Spleen (tissue), 11 donors: ENCODE data around the gene ATG5. TPM values are rescaled to one million over a fixed set of nuclear protein-coding genes. Genes with fewer than 3 reads are reported as not detected.

Source experiments
- DNase-seq: peaks from one replicate; pipeline ENCODE4 v3.0.0-alpha.2; 2020
- H3K27ac ChIP-seq, 8 donors: fragments of 200-600 bp; sonication (generic) in 7 of 8; 1 replicate in 4 of 8; 2 replicates in 4 of 8; pipeline versions ENCODE4 v1.5.0 to v1.8.0; 2016 to 2021; ENCODE audit warnings: inconsistent platforms in 4 of 8, mild to moderate bottlenecking in 4 of 8, moderate library complexity in 1 of 8
- H3K27me3 ChIP-seq, 7 donors: fragments of 200-600 bp; sonication (generic) in 6 of 7; replicated peaks in 1 of 7; 1 replicate in 4 of 7; 2 replicates in 3 of 7; pipeline versions ENCODE4 v1.5.0 to v1.8.0; 2016 to 2021; ENCODE audit warnings: inconsistent platforms in 3 of 7, mild to moderate bottlenecking in 1 of 7
- H3K36me3 ChIP-seq, 6 donors: fragments of 200-600 bp; sonication (generic) in 5 of 6; 1 replicate in 4 of 6; 2 replicates in 2 of 6; pipeline versions ENCODE4 v1.5.0 to v1.8.0; 2016 to 2021; ENCODE audit warnings: inconsistent platforms in 2 of 6
- H3K4me1 ChIP-seq, 6 donors: fragments of 200-600 bp; sonication (generic) in 5 of 6; 1 replicate in 3 of 6; 2 replicates in 3 of 6; pipeline versions ENCODE4 v1.5.0 to v1.8.0; 2016 to 2021; ENCODE audit warnings: inconsistent platforms in 3 of 6
- H3K4me3 ChIP-seq, 8 donors: fragments of 200-600 bp; sonication (generic) in 7 of 8; 1 replicate in 4 of 8; 2 replicates in 4 of 8; pipeline versions ENCODE4 v1.5.0 to v1.8.0; 2016 to 2021; ENCODE audit warnings: inconsistent platforms in 4 of 8, mild to moderate bottlenecking in 4 of 8, moderate library complexity in 2 of 8
- H3K9me3 ChIP-seq, 8 donors: fragments of 200-600 bp; sonication (generic) in 7 of 8; 1 replicate in 4 of 8; 2 replicates in 4 of 8; pipeline versions ENCODE4 v1.5.0 to v1.8.0; 2016 to 2021; ENCODE audit warnings: inconsistent platforms in 4 of 8
- CTCF ChIP-seq, 11 experiments: fragments of 200-600 bp in 7 of 11; fragments of 450-650 bp in 4 of 11; sonication (generic) in 4 of 11; IDR thresholded peaks in 8 of 11; conservative IDR thresholded peaks in 3 of 11; 1 replicate in 7 of 11; 2 replicates in 4 of 11; pipeline versions ENCODE4 v1.4.0 to v1.8.0; 2016 to 2021; ENCODE audit warnings: antibody characterized with exemption in 11 of 11, inconsistent platforms in 4 of 11, mild to moderate bottlenecking in 1 of 11
- POLR2A ChIP-seq, 3 donors: fragments of 450-650 bp; IDR thresholded peaks; one replicate each; pipeline ENCODE4 v1.5.1; 2017; ENCODE audit warnings: antibody characterized with exemption in 3 of 3, mild to moderate bottlenecking in 1 of 3
- POLR2AphosphoS5 ChIP-seq, 3 donors: sonication (generic); formaldehyde crosslinking; IDR thresholded peaks; one replicate each; pipeline ENCODE4 v1.5.1; 2017; ENCODE audit warnings: antibody characterized with exemption in 3 of 3
- WGBS, 5 donors: extraction: QIAGEN DNeasy Blood & Tissue Kit in 3 of 5; methylation state at CpG; one replicate each; pipeline versions ENCODE4 v1.1.5 to v1.1.7; 2013 to 2018; 5-methylcytosine and 5-hydroxymethylcytosine counted together
- intact Hi-C: fragments of 100-400 bp; cut with DNase I; formaldehyde crosslinking; loops from one replicate; pipeline ENCODE4 v1.15.0; 2023; ENCODE audit warnings: low total_unique reads
- polyA plus RNA-seq, 3 donors: library from polyadenylated mRNA; stranded (reverse); fragments of 200-250 nt; gene quantifications; one replicate each; pipeline ENCODE4 v1.2.1, GENCODE V29; 2013
- total RNA-seq, 7 donors: library from RNA; depleted of rRNA in 3 of 7; stranded (reverse); fragments of >200 nt in 3 of 7; fragmentation: NEBNext Ultra II Directional in 4 of 7; extraction: Animal tissue kit (Norgen Biotek cat#: 25700) in 4 of 7; gene quantifications; one replicate each; pipeline versions ENCODE4 v1.1.0 to v1.2.1, GENCODE V29; 2016 to 2021
- donor health status: healthy with polysubstance abuse.
- donor health status: DM: no; HTN: no; CAD: no; lungs with moderate emphysema.
- donor health status: DM: no; HTN: no; CAD: no.
- donor health status: Bipolar disorder and iron deficiency.
- donor health status: healthy.
- donor health status: DM: no; HTN: no; CAD: no.
- donor health status: DM: yes; HTN: yes; CAD: no.

Gene ATG5
- total and polyA plus RNA-seq, 10 donors = 12.1 to 41.6 (median 27.7) TPM

DNA sequence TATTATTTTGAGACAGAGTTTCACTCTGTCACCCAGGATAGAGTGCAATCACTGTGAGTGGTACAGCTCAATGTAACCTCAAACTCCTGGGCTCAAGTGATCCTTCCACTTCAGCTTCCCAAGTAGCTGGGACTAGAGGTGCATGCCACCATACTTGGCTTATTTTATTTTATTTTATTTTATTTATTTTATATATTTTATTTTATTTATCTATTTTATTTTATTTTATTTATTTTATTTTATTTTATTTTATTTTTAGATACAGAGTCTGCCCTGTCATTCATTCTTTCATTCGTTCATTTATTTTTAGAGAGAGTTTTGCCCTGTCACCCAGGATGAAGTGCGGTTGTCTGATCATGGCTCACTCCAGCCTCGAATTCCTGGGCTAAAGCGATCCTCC, 35.5 kb downstream of the ATG5 start:
- DNase-seq = no peak
- H3K9me3 ChIP-seq = peaks cover 0 to 4% (median 0%) of the 10 kb centered on the region in 8 donors
- H3K27me3 ChIP-seq = no peaks in the 10 kb centered on the region
- no peak overlapping the region for H3K27ac ChIP-seq
- H3K4me3 ChIP-seq = no peak overlapping the region
- TF ChIP-seq CTCF (IDR thresholded peaks at IDR 0.05 in 8 of 11, conservative IDR thresholded peaks at IDR 0.05 in 3 of 11) = no peak
- TF ChIP-seq POLR2A (IDR thresholded peaks at IDR 0.05) = no peak
- no peak for TF ChIP-seq POLR2AphosphoS5 (IDR thresholded peaks at IDR 0.05)
- 97 to 99% (median 99%) methylated on average over 4 of the region's 4 CpGs for WGBS, 5 donors
- H3K36me3 ChIP-seq = peaks cover 2 to 32% (median 23%) of the 10 kb centered on the region in 6 donors
- H3K4me1 ChIP-seq = no peaks in the 10 kb centered on the region
- intact Hi-C loops = loop anchor here (10.0 kb wide), 1 partner anchor 805 kb away; no protein-coding TSS in a partner anchor

- TF ChIP-seq POLR2AphosphoS5 (IDR thresholded peaks at IDR 0.05) (no peak), POLR2A (IDR thresholded peaks at IDR 0.05) (no peak), CTCF (IDR thresholded peaks at IDR 0.05 in 8 of 11, conservative IDR thresholded peaks at IDR 0.05 in 3 of 11) (no peak)
- no peak for DNase-seq
- no peak overlapping the region for H3K27ac ChIP-seq
- WGBS, 5 donors = 64 to 89% (median 81%) methylated on average over 1 of the region's 1 CpG
- intact Hi-C loops = no loop called here
- H3K27me3 ChIP-seq = no peaks in the 10 kb centered on the region
- H3K4me1 ChIP-seq = peaks cover 0 to 2% (median 0%) of the 10 kb centered on the region in 6 donors
- H3K36me3 ChIP-seq = peaks cover 2 to 21% (median 15%) of the 10 kb centered on the region in 6 donors
- H3K9me3 ChIP-seq = peaks cover 0 to 4% (median 0%) of the 10 kb centered on the region in 8 donors
- no peak overlapping the region for H3K4me3 ChIP-seq
Observed at GRCh38 chr6:106287215-106287614, 38.3 kb downstream of the ATG5 start.

DNA sequence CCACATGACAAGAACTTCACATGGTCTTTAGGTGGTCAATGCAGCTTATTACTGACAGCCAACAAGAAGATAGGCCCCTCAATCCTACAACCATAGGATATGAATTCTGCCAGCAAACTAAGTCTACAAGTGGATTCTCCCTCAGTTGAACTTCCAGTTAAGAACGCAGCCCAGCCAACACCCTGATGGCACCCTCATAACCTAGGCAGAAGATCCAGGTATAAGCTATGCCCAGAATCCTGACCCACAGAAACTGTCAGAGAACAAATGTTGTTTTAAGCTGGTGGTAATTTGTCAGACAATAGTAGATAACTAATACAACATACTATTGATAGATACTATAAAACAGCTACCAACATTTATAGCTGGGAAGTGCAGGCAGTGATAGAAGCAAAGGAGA, 38.8 kb downstream of the ATG5 start:
- intact Hi-C loops = no loop called here
- H3K4me1 ChIP-seq = peaks cover 0 to 6% (median 0%) of the 10 kb centered on the region in 6 donors
- H3K4me3 ChIP-seq = no peak overlapping the region
- TF ChIP-seq POLR2AphosphoS5 (IDR thresholded peaks at IDR 0.05) (no peak), POLR2A (IDR thresholded peaks at IDR 0.05) (no peak), CTCF (IDR thresholded peaks at IDR 0.05 in 8 of 11, conservative IDR thresholded peaks at IDR 0.05 in 3 of 11) (no peak)
- H3K36me3 ChIP-seq = peaks cover 0 to 16% (median 11%) of the 10 kb centered on the region in 6 donors
- no peak overlapping the region for H3K27ac ChIP-seq
- 97 to 100% (median 100%) methylated on average over 1 of the region's 1 CpG for WGBS, 5 donors
- H3K27me3 ChIP-seq = no peaks in the 10 kb centered on the region
- no peak for DNase-seq
- H3K9me3 ChIP-seq = peaks cover 0 to 4% (median 0%) of the 10 kb centered on the region in 8 donors

- Histone ChIP-seq H3K4me3 (no peak overlapping the region), H3K9me3 (no peaks in the 10 kb centered on the region), H3K27ac (no peak overlapping the region), H3K27me3 (no peaks in the 10 kb centered on the region), H3K4me1 (peaks cover 0 to 11% (median 0%) of the 10 kb centered on the region in 6 donors), H3K36me3 (peaks cover 0 to 14% (median 9%) of the 10 kb centered on the region in 6 donors)
- intact Hi-C loops = no loop called here
- DNase-seq = no peak
- TF ChIP-seq POLR2AphosphoS5 (IDR thresholded peaks at IDR 0.05) (no peak), CTCF (IDR thresholded peaks at IDR 0.05 in 8 of 11, conservative IDR thresholded peaks at IDR 0.05 in 3 of 11) (no peak), POLR2A (IDR thresholded peaks at IDR 0.05) (no peak)
- 89 to 99% (median 96%) methylated on average over 10 of the region's 10 CpGs for WGBS, 5 donors
Observed at GRCh38 chr6:106283481-106283880, 42.1 kb downstream of the ATG5 start.
